ENCODE data around the gene CBS.
"Not testable (repeated sequence)": the region's sequence is repeated elsewhere in the genome, so short reads cannot be mapped to it uniquely, and the experiment has no call there.

Gene CBS

DNA sequence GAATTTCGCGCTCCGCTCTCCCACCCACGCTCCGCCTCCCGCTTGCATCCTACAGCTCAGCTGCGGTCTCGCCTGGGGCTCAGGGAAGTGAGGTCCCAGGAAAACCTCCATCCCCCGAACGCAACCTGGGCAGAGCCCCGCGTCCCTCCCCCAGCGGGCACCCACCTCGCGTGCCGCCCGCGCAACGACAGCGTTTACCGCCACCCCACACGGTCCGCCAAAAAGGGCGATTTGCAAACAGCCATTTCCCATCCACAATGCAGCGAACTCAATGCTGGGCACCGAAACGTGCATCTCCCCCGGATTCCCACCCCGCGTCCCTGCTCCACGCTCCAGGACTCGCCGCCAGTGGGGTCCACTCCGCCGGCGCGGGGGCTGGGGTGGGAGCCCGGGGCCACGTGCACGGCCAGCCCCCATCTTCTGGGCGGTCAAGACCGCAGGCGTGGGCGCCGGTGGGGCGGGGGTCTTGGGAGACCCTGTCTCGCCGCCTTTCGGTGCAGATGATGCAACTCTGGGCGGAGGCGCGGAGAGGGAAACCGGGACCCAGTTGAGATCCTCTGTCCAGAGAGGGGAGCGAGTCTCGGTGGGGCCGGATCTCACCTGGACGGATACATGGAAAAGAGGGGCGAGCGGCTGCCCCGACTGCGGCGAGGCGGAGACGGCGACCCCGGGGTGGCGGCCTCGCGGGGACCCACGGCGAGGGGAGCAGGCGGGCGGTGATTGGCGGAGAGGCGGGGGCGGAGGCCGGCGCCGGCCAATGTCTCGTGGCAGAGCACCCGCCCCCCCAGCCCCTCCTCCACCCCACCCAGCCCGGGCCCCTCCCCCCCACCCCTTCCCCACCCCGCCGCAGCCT lies at the start of gene CBS:
TSS of gene CBS (minus strand) at position 666 of the 853 bp plus-strand sequence. CDS start 3,642 bp downstream, outside the sequence.
- H3K9me3 ChIP-seq (ENCODE audit: control insufficient read depth, insufficient read depth, low read length); H3K36me3 ChIP-seq (ENCODE audit: control insufficient read depth, insufficient read depth, low read length); H3K9ac ChIP-seq (ENCODE audit: low read depth, low read length); H3K27me3 ChIP-seq (ENCODE audit: control insufficient read depth, insufficient read depth, low read length); H3K27ac ChIP-seq (ENCODE audit: low read depth, low read length); H3K4me3 ChIP-seq (ENCODE audit: low read depth, low read length); H3K4me1 ChIP-seq (ENCODE audit: control insufficient read depth, insufficient read depth, low read length): not testable (repeated sequence)

DNA sequence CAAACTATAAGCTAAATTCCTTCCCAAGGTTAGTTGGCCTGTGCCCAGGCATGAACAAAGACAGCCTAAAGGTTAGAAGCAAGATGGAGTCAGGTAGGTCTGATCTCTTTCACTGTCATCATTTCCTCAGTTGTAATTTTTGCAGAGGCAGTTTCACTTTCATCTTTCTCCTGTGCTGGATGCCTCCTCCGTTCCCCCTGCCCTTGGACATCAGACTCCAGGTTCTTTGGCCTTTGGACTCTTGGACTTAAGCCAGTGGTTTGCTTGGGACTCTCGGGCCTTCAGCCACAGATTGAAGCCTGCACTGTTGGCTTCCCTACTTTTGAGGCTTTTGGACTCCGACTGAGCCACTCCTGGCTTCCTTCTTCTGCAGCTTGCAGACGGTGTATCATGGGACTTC lies 40.3 kb upstream of the CBS start:
- H3K27me3 ChIP-seq (ENCODE audit: control insufficient read depth, insufficient read depth, low read length); H3K4me1 ChIP-seq (ENCODE audit: control insufficient read depth, insufficient read depth, low read length); H3K9me3 ChIP-seq (ENCODE audit: control insufficient read depth, insufficient read depth, low read length); H3K9ac ChIP-seq (ENCODE audit: low read depth, low read length); H3K27ac ChIP-seq (ENCODE audit: low read depth, low read length); H3K36me3 ChIP-seq (ENCODE audit: control insufficient read depth, insufficient read depth, low read length); H3K4me3 ChIP-seq (ENCODE audit: low read depth, low read length): not testable (repeated sequence)

DNA sequence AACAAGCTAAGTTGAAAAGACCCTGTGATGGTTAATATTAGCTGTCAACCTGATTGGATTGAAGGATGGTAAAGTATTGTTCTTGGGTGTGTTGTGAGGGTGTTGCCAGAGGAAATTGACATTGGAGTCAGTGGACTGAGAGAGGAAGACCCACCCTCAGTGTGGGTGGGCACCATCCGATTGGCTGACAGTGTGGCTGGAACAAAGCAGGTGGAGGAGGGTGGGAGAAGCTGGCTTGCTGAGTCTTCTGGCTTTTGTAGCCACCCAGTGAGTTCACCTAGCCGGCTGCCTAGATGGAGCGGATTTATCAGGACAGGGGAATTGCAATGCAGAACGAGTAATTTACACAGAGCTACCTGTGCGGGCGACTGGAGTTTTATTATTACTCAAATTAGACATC lies 38.8 kb upstream of the CBS start:
- H3K4me3 ChIP-seq (ENCODE audit: low read depth, low read length); H3K9ac ChIP-seq (ENCODE audit: low read depth, low read length); H3K27ac ChIP-seq (ENCODE audit: low read depth, low read length); H3K9me3 ChIP-seq (ENCODE audit: control insufficient read depth, insufficient read depth, low read length); H3K36me3 ChIP-seq (ENCODE audit: control insufficient read depth, insufficient read depth, low read length); H3K4me1 ChIP-seq (ENCODE audit: control insufficient read depth, insufficient read depth, low read length); H3K27me3 ChIP-seq (ENCODE audit: control insufficient read depth, insufficient read depth, low read length): not testable (repeated sequence)

DNA sequence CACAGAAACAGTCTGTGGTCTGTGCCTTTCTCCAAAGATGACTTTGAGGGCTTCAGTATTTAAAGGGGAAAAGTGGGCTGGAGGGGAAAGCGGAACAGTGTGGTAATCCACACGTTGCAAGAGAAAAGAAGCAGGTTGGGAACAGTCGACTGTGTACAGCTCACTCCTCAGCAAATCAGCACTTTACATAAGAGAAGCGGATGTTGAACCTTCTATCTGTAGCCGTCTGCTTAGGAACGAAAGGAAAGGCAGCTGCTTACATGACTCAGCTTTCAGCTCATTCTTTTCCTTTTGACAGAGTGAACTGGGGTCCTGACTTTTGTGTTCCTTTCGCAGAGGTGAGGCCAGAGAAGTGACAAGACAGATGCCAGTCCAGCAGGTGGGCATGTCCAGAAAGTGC lies 33.4 kb upstream of the CBS start:
- H3K4me3 ChIP-seq (ENCODE audit: low read depth, low read length), result not testable (repeated sequence)

DNA sequence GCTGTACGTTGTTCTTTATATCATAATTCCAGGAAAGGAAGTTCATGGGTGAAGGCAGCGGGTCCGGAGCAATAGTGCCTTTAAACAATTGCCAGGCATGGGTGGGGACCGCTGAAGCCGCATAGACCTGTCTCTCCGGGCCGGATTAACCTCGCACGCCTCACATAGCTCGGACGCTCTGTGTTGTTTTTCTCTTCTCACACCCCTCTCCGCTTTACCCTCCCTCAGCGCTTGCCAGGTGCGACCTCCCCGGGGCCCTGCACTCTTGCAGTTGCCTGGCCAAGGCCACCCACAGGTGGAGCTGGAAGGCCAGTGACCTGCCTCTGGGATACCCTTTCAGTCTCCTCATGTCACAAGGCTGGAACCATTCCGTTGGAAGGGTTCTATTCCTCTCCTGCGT lies 32.5 kb upstream of the CBS start:
- not testable (repeated sequence) for H3K9ac ChIP-seq (ENCODE audit: low read depth, low read length); H3K36me3 ChIP-seq (ENCODE audit: control insufficient read depth, insufficient read depth, low read length); H3K4me1 ChIP-seq (ENCODE audit: control insufficient read depth, insufficient read depth, low read length); H3K27ac ChIP-seq (ENCODE audit: low read depth, low read length); H3K27me3 ChIP-seq (ENCODE audit: control insufficient read depth, insufficient read depth, low read length); H3K9me3 ChIP-seq (ENCODE audit: control insufficient read depth, insufficient read depth, low read length); H3K4me3 ChIP-seq (ENCODE audit: low read depth, low read length)

More for the DNA sequence above, 33.4 kb upstream of the CBS start:
- H3K4me1 ChIP-seq (ENCODE audit: control insufficient read depth, insufficient read depth, low read length); H3K36me3 ChIP-seq (ENCODE audit: control insufficient read depth, insufficient read depth, low read length); H3K27me3 ChIP-seq (ENCODE audit: control insufficient read depth, insufficient read depth, low read length); H3K9me3 ChIP-seq (ENCODE audit: control insufficient read depth, insufficient read depth, low read length); H3K9ac ChIP-seq (ENCODE audit: low read depth, low read length); H3K27ac ChIP-seq (ENCODE audit: low read depth, low read length): not testable (repeated sequence)

DNA sequence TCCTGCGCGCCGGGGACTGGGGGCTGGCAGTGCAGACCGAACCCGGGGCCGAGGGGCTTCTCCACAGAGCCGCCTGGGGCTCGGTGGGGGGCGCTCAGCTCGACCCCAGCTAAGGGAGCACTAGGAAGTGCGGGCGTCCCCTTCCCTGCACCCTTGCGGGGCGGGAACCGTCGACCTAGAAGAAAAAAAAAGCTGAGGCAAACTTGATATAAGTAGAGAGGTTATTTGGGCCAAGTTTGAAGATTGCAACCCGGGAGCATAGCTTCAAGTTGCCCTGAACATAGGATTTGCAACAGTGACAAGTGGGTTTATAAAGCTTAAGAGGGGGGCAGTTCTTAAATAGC lies 32.1 kb upstream of the CBS start:
- H3K9ac ChIP-seq (ENCODE audit: low read depth, low read length); H3K4me3 ChIP-seq (ENCODE audit: low read depth, low read length); H3K4me1 ChIP-seq (ENCODE audit: control insufficient read depth, insufficient read depth, low read length); H3K27ac ChIP-seq (ENCODE audit: low read depth, low read length); H3K27me3 ChIP-seq (ENCODE audit: control insufficient read depth, insufficient read depth, low read length); H3K36me3 ChIP-seq (ENCODE audit: control insufficient read depth, insufficient read depth, low read length); H3K9me3 ChIP-seq (ENCODE audit: control insufficient read depth, insufficient read depth, low read length): not testable (repeated sequence)

DNA sequence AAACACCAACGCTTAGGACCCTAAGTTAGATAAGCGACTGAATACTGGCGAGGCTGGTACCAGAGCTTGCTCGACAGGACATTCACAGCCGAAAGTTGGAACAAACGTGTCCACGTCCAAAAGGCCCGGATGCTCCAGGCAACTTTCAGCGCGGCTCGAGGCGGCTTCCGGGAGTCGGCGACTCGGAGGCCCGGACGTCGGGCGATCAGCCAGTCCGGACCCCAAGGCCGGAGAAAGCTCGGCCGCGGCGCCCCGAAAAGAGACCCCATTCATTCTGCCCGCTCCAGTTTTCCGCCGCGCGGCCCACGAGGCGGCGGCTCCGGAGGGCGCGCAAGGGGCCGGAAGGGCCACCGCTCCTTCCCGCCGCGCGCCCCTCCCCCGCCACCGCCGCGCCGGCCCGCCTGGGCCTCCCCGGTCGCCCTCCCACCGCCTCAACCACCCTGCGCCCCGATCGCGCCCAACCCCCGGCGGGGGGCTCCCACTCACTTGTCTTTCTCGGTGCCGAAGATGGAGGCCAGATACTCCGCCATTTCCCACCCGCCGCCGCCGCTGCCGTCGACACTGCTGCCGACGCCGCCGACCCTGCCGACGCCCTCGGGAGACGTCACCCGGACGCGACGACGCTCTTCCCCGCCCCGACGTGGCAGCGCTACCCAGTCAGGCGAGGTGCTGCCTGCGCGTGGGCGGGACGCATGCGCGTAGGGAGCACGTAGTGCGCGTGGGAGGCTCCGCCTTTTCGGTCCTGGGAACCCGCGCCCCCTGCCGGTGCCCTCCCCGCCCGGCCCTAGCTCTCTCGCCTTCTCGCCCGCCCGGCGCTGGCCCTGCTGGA lies 31.5 kb upstream of the CBS start, which contains the start of gene U2AF1:
TSS of gene U2AF1 (minus strand) at position 606 of the 829 bp plus-strand sequence. CDS start at position 530, 76 bp downstream.
- H3K9ac ChIP-seq (ENCODE audit: low read depth, low read length), result peak within 1 kb of the TSS; percentile 85
- not testable (repeated sequence) for H3K9me3 ChIP-seq (ENCODE audit: control insufficient read depth, insufficient read depth, low read length); H3K27me3 ChIP-seq (ENCODE audit: control insufficient read depth, insufficient read depth, low read length); H3K36me3 ChIP-seq (ENCODE audit: control insufficient read depth, insufficient read depth, low read length); H3K4me1 ChIP-seq (ENCODE audit: control insufficient read depth, insufficient read depth, low read length)
- H3K4me3 ChIP-seq (ENCODE audit: low read depth, low read length), result peak within 1 kb of the TSS; percentile 69
- peak within 1 kb of the TSS; percentile 51 for H3K27ac ChIP-seq (ENCODE audit: low read depth, low read length)

DNA sequence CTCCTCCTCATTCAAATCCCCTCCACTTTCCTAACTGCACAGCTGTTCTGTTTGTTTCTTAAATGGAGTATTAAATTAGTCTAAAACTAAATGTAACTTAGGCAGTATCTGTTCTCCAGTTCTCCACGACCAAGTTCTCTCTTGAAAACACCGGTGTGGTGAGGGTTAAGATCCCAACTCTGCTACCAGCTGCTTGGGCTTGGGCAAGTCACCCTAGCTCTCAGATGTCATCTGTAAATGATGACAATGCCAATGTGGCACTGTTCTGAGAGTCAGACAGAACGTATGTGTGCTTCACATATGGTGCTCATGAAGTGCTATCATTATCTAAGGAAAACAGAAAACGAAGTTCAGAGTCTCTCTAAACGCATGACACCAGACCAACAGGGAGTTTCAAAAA lies 29.0 kb upstream of the CBS start:
- not testable (repeated sequence) for H3K4me1 ChIP-seq (ENCODE audit: control insufficient read depth, insufficient read depth, low read length); H3K36me3 ChIP-seq (ENCODE audit: control insufficient read depth, insufficient read depth, low read length); H3K9ac ChIP-seq (ENCODE audit: low read depth, low read length); H3K27me3 ChIP-seq (ENCODE audit: control insufficient read depth, insufficient read depth, low read length); H3K4me3 ChIP-seq (ENCODE audit: low read depth, low read length); H3K9me3 ChIP-seq (ENCODE audit: control insufficient read depth, insufficient read depth, low read length); H3K27ac ChIP-seq (ENCODE audit: low read depth, low read length)

DNA sequence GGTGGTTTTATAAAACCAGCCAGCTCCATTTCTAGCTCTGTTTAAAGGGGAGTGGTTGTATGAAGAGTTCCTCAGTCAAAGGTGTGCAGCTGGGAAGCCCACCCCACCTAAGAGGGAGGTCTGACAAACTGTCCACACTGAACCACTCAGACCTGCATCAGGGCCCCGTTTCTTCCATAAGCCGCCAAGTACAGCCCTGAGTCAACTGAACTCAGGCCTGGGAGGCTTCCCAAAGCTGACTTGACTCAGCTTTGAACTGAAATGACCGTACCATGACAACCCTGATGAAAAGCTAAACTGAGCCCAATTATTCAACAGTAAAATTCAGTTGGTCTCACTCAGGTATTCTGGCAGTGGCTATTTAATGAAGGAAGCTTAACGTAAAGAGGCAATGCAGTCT lies 26.6 kb upstream of the CBS start:
- not testable (repeated sequence) for H3K4me3 ChIP-seq (ENCODE audit: low read depth, low read length); H3K27ac ChIP-seq (ENCODE audit: low read depth, low read length); H3K4me1 ChIP-seq (ENCODE audit: control insufficient read depth, insufficient read depth, low read length); H3K9ac ChIP-seq (ENCODE audit: low read depth, low read length); H3K27me3 ChIP-seq (ENCODE audit: control insufficient read depth, insufficient read depth, low read length); H3K36me3 ChIP-seq (ENCODE audit: control insufficient read depth, insufficient read depth, low read length); H3K9me3 ChIP-seq (ENCODE audit: control insufficient read depth, insufficient read depth, low read length)

DNA sequence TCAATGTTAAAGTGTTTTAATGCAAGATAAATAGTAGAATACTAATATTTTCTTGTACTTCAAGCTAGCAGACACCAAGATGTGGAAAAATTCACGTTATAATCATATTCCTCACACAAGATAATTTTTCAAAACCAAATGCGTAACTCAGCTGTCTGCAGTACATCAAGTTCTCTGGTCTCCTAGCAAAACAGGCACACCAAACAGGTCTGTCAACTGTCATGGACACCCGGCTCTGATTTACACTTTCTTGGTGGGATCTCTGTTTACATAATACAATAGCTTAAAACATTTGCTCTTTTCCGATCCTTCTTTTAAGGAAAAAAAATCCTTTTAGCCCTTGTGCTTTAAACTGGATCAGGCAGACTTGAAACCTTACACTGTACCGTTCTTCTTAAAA lies 26.0 kb upstream of the CBS start:
- not testable (repeated sequence) for H3K27ac ChIP-seq (ENCODE audit: low read depth, low read length); H3K27me3 ChIP-seq (ENCODE audit: control insufficient read depth, insufficient read depth, low read length); H3K4me1 ChIP-seq (ENCODE audit: control insufficient read depth, insufficient read depth, low read length); H3K9ac ChIP-seq (ENCODE audit: low read depth, low read length); H3K4me3 ChIP-seq (ENCODE audit: low read depth, low read length); H3K9me3 ChIP-seq (ENCODE audit: control insufficient read depth, insufficient read depth, low read length); H3K36me3 ChIP-seq (ENCODE audit: control insufficient read depth, insufficient read depth, low read length)

DNA sequence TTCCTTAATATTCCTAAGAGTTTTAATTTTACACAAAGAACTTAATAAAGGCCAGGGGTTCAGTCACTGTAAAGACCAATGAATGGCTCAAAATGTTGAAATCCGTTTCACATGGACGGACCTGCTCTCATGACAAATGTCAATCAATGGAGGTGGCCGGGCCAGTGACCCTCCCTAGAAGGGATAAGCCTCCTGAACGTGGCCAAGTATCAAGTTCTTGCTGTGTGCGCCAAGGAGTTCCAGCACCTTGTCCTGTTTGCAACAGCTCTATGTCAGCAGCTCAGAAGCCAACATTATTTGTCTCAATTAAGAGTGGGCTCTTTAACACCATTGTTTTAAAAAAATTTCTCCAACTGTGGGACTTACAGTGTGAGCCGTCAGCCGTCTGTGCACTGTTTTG lies 25.4 kb upstream of the CBS start:
- H3K9ac ChIP-seq (ENCODE audit: low read depth, low read length); H3K27ac ChIP-seq (ENCODE audit: low read depth, low read length); H3K4me3 ChIP-seq (ENCODE audit: low read depth, low read length); H3K27me3 ChIP-seq (ENCODE audit: control insufficient read depth, insufficient read depth, low read length); H3K36me3 ChIP-seq (ENCODE audit: control insufficient read depth, insufficient read depth, low read length); H3K9me3 ChIP-seq (ENCODE audit: control insufficient read depth, insufficient read depth, low read length); H3K4me1 ChIP-seq (ENCODE audit: control insufficient read depth, insufficient read depth, low read length): not testable (repeated sequence)
